B cell (primary cell): ENCODE measurements around the gene EHD1. TPM values are rescaled to one million over a fixed set of nuclear protein-coding genes. Genes with fewer than 3 reads are reported as not detected.

Source experiments
- ATAC-seq: fragments of 200-7000 bp; cut with Tn5 transposase; one replicate; pipeline ENCODE4 v1.10.0; 2021; ENCODE audit warnings: low read depth, mild to moderate bottlenecking, moderate number of reproducible peaks, moderate library complexity
- CTCF ChIA-PET: fragments of 350-600 bp; sonication (Branson Sonifier 250); formaldehyde crosslinking; loops from one replicate; lab custom pipeline; 2021; ENCODE audit warnings: antibody characterized with exemption, inconsistent platforms; lab: Charles Lee
- POLR2A ChIA-PET: fragments of 350-600 bp; sonication (Branson Sonifier 250); formaldehyde crosslinking; loops from one replicate; lab custom pipeline; 2021; ENCODE audit warnings: antibody characterized with exemption; lab: Charles Lee
- DNase-seq: peaks from one replicate; pipeline ENCODE4 v3.0.0; 2013
- H2AFZ ChIP-seq: 2 replicates; pipeline ENCODE4 v1.6.1; 2012; ENCODE audit warnings: mild to moderate bottlenecking, low read depth, low read length; ENCODE audit not compliant: insufficient read depth, poor library complexity, severe bottlenecking
- H3K27ac ChIP-seq, 2 donors: 1 replicate in 1 of 2; 2 replicates in 1 of 2; pipeline ENCODE4 v1.5.1; 2012 to 2013; ENCODE audit warnings: low read length in 2 of 2, mild to moderate bottlenecking in 2 of 2, moderate library complexity in 1 of 2
- H3K27me3 ChIP-seq, 4 experiments: fragments of 200-600 bp in 1 of 4; sonication (generic) in 1 of 4; replicated peaks in 1 of 4; 1 replicate in 2 of 4; 2 replicates in 2 of 4; pipeline versions ENCODE4 v1.6.1 to v1.7.0; 2013 to 2016; ENCODE audit warnings: low read length in 3 of 4, mild to moderate bottlenecking in 2 of 4, mixed read lengths in 1 of 4, moderate library complexity in 1 of 4; ENCODE audit not compliant: insufficient read depth in 4 of 4, control insufficient read depth in 3 of 4; ENCODE audit errors: control extremely low read depth in 1 of 4
- H3K36me3 ChIP-seq, 2 experiments: replicated peaks in 1 of 2; 1 replicate in 1 of 2; 2 replicates in 1 of 2; pipeline versions ENCODE4 v1.6.1 to v1.7.1; 2013; ENCODE audit warnings: low read length in 1 of 2; ENCODE audit not compliant: insufficient read depth in 2 of 2, control insufficient read depth in 1 of 2; ENCODE audit errors: control extremely low read depth in 1 of 2, extremely low read depth in 1 of 2
- H3K4me1 ChIP-seq, 2 donors: fragments of 200-600 bp in 1 of 2; sonication (generic) in 1 of 2; 1 replicate in 1 of 2; 2 replicates in 1 of 2; pipeline versions ENCODE4 v1.5.1 to v1.6.1; 2013 to 2017; ENCODE audit warnings: low read length in 2 of 2; ENCODE audit not compliant: control insufficient read depth in 2 of 2, insufficient read depth in 2 of 2
- H3K4me2 ChIP-seq: replicated peaks from 2 replicates; pipeline ENCODE3; 2012; ENCODE audit warnings: mild to moderate bottlenecking, low read depth, low read length; ENCODE audit not compliant: poor library complexity, severe bottlenecking
- H3K4me3 ChIP-seq, 5 experiments: fragments of 200-600 bp in 1 of 5; sonication (generic) in 1 of 5; 1 replicate in 3 of 5; 2 replicates in 2 of 5; pipeline versions ENCODE4 v1.5.1 to v1.7.0; 2011 to 2016; ENCODE audit warnings: low read length in 4 of 5, mild to moderate bottlenecking in 4 of 5, low read depth in 2 of 5, control low read depth in 1 of 5, moderate library complexity in 1 of 5; ENCODE audit not compliant: insufficient read depth in 1 of 5; ENCODE audit errors: control extremely low read depth in 1 of 5, extremely low read depth in 1 of 5
- H3K79me2 ChIP-seq: fragments of 200-600 bp; sonication (generic); one replicate; pipeline ENCODE4 v1.6.0; 2016; ENCODE audit warnings: low read length; ENCODE audit not compliant: control insufficient read depth, insufficient read depth
- H3K9ac ChIP-seq: fragments of 200-600 bp; sonication (generic); 2 replicates; pipeline ENCODE4 v1.6.1; 2017; ENCODE audit warnings: mild to moderate bottlenecking, low read length, moderate library complexity
- H3K9me3 ChIP-seq, 3 donors: one replicate each; pipeline versions ENCODE4 v1.6.1 to v1.7.1; 2013; ENCODE audit warnings: low read length in 2 of 3; ENCODE audit not compliant: control insufficient read depth in 2 of 3, insufficient read depth in 1 of 3; ENCODE audit errors: control extremely low read depth in 1 of 3
- H4K20me1 ChIP-seq: 2 replicates; pipeline ENCODE4 v1.6.0; 2012; ENCODE audit warnings: mild to moderate bottlenecking, low read length; ENCODE audit not compliant: insufficient read depth, control insufficient read depth, poor library complexity, severe bottlenecking
- H3K27ac Mint-ChIP-seq: one replicate; pipeline ENCODE4 v1.8.0; 2021; ENCODE audit warnings: mixed read lengths
- H3K27me3 Mint-ChIP-seq: one replicate; pipeline ENCODE4 v1.8.0; 2021; ENCODE audit warnings: mixed read lengths
- H3K4me1 Mint-ChIP-seq: one replicate; pipeline ENCODE4 v1.8.0; 2021; ENCODE audit warnings: mixed read lengths
- H3K4me3 Mint-ChIP-seq: one replicate; pipeline ENCODE4 v1.8.0; 2021; ENCODE audit warnings: mixed read lengths
- H3K9me3 Mint-ChIP-seq: one replicate; pipeline ENCODE4 v1.8.0; 2022; ENCODE audit warnings: mixed read lengths; ENCODE audit not compliant: insufficient read depth
- EZH2 ChIP-seq: IDR thresholded peaks from 2 replicates; pipeline ENCODE4 v1.6.1; 2012; ENCODE audit warnings: borderline replicate concordance, low read depth, mild to moderate bottlenecking, moderate library complexity, low read length; ENCODE audit not compliant: insufficient read depth, poor library complexity, severe bottlenecking
- WGBS: methylation state at CpG from one replicate; pipeline ENCODE4 v1.1.5; 2013; ENCODE audit warnings: missing lambda C conversion rate; ENCODE audit not compliant: insufficient coverage; 5-methylcytosine and 5-hydroxymethylcytosine counted together
- intact Hi-C: fragments of 100-400 bp; cut with micrococcal nuclease; formaldehyde crosslinking; loops from one replicate; pipeline ENCODE4 v1.10.0; 2022
- polyA plus RNA-seq: library from polyadenylated mRNA; depleted of rRNA; stranded (reverse); fragments of >200 nt; gene quantifications from 2 replicates; pipeline ENCODE4 v1.2.3, GENCODE V29; 2012
- total RNA-seq, 2 donors: library from RNA; stranded (reverse); fragments of 120-200 nt in 1 of 2; gene quantifications; 1 replicate in 1 of 2; 2 replicates in 1 of 2; pipeline versions ENCODE4 v1.2.3 to v1.2.4, GENCODE V29; 2013 to 2022
- TF ChIP-seq, protein P1 (sequence below): fragments of 200-600 bp; IDR thresholded peaks from one replicate; pipeline ENCODE4 v1.8.0; 2022; ENCODE audit warnings: antibody characterized with exemption, mild to moderate bottlenecking

Gene EHD1
- total and polyA plus RNA-seq, 2 donors (not counting 1 experiment from before 2014, with no cell fraction given): 208 to 280 TPM

DNA sequence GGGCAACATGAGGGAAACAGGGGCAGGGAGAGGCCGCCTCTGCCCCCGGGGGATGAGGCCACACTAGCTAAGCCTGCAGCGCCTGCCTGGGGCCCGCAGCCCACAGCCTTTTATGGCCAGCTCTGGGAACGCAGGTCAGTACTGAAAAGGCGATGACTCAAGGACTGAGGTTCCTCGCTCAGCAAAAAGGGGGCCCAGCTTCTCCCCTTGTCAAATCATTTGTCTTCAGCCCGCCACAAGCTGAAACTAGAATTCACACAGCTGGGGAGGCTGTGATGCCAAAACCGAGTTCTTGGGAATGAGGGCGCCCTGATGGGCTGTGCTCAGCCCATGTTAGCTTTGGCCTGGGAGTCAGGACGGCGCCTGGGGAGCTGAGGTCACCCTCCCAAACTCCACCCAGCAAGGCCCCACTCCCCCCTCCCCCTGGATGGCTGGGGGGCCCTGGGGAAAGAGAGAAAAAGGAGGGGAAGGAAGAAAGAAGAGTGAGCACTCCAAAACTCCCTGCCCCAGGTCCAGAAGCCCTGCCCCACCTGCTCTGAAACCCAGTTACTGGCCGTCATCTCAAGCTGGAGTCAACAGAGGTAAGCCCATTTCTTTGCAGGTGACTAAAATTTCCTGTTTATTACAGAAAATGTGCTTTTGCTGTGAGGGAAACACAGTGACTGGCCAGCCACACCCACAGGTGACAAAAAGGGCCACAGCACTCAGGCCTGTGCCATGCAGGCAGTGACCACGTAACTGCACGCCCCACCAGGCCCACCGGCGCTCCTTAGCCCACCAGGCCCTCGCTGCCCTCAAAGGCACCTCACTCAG is 13.7 kb downstream of the EHD1 start:
- intact Hi-C loops: loop anchor here (1.0 kb wide), 2 partner anchors 13 to 14 kb away; partner anchors contain the start of gene EHD1
- peak; percentile 43 for DNase-seq

More for the DNA sequence above, 13.7 kb downstream of the EHD1 start:
- no peak for TF ChIP-seq EZH2
- TF ChIP-seq, protein P1, sequence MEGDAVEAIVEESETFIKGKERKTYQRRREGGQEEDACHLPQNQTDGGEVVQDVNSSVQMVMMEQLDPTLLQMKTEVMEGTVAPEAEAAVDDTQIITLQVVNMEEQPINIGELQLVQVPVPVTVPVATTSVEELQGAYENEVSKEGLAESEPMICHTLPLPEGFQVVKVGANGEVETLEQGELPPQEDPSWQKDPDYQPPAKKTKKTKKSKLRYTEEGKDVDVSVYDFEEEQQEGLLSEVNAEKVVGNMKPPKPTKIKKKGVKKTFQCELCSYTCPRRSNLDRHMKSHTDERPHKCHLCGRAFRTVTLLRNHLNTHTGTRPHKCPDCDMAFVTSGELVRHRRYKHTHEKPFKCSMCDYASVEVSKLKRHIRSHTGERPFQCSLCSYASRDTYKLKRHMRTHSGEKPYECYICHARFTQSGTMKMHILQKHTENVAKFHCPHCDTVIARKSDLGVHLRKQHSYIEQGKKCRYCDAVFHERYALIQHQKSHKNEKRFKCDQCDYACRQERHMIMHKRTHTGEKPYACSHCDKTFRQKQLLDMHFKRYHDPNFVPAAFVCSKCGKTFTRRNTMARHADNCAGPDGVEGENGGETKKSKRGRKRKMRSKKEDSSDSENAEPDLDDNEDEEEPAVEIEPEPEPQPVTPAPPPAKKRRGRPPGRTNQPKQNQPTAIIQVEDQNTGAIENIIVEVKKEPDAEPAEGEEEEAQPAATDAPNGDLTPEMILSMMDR: no peak
- H3K4me1 ChIP-seq: peaks cover 93 to 99% of the 10 kb centered on the region in 2 donors
- peak overlapping the region in 3 of 5 experiments; percentile 25 to 40 (median 28) for H3K4me3 ChIP-seq
- peak overlapping the region; percentile 57 for H3K9ac ChIP-seq
- peaks cover 47% of the 10 kb centered on the region for H4K20me1 ChIP-seq
- CTCF ChIA-PET: interaction anchor here (0.6 to 29.2 kb wide), 4 partner anchors 14 to 258 kb away, joined by 3 to 1254 read pairs (median 173); partner anchors contain the start of genes CDC42BPG and EHD1
- no peak for ATAC-seq
- H3K9me3 Mint-ChIP-seq: no peaks in the 10 kb centered on the region
- POLR2A ChIA-PET: interaction anchor here (0.6 to 10.5 kb wide), 9 partner anchors 8 to 633 kb away, joined by 3 to 150 read pairs (median 5); partner anchors contain the start of genes EHD1 and SF1
- 45% methylated on average over 12 of the region's 18 CpGs for WGBS
- peaks cover 0 to 44% of the 10 kb centered on the region in 2 experiments for H3K36me3 ChIP-seq
- peak overlapping the region; percentile 74 to 87 for H3K27ac ChIP-seq
- peak overlapping the region; percentile 73 for H3K4me2 ChIP-seq
- peaks cover 90% of the 10 kb centered on the region for H3K4me1 Mint-ChIP-seq
- H3K79me2 ChIP-seq: peaks cover 100% of the 10 kb centered on the region
- peaks cover 0 to 8% (median 0%) of the 10 kb centered on the region in 3 donors for H3K9me3 ChIP-seq
- H3K4me3 Mint-ChIP-seq: peak overlapping the region; percentile 77
- H3K27ac Mint-ChIP-seq: peak overlapping the region; percentile 90
- H3K27me3 ChIP-seq: no peaks in the 10 kb centered on the region
- no peak overlapping the region for H2AFZ ChIP-seq
- no peaks in the 10 kb centered on the region for H3K27me3 Mint-ChIP-seq
